ENCODE measurements around the gene LYPD1.

DNA sequence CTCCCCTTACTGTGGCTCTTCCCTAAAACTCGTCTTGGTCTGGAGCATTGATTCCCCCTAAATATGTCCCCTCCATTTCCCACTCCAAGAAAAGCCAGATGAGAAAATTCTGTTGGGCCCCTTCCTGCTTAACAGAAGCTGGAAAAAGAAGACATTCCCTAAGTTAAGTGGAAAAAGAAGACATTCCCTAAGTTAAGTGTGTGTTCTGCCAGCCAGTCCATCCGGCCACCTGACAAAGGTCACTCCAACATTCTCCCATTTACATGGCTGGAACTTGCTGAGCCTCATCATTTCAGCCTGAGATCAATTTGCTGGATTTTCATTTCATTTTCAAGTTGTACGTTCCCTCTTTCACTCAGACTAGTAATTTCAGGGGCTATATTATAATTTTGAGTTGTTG lies 52.0 kb downstream of the LYPD1 start:
- TF ChIP-seq EP300 (IDR thresholded peaks at IDR 0.05) (no peak), POLR2A (IDR thresholded peaks at IDR 0.05) (no peak)
- TF ChIP-seq, protein P1, sequence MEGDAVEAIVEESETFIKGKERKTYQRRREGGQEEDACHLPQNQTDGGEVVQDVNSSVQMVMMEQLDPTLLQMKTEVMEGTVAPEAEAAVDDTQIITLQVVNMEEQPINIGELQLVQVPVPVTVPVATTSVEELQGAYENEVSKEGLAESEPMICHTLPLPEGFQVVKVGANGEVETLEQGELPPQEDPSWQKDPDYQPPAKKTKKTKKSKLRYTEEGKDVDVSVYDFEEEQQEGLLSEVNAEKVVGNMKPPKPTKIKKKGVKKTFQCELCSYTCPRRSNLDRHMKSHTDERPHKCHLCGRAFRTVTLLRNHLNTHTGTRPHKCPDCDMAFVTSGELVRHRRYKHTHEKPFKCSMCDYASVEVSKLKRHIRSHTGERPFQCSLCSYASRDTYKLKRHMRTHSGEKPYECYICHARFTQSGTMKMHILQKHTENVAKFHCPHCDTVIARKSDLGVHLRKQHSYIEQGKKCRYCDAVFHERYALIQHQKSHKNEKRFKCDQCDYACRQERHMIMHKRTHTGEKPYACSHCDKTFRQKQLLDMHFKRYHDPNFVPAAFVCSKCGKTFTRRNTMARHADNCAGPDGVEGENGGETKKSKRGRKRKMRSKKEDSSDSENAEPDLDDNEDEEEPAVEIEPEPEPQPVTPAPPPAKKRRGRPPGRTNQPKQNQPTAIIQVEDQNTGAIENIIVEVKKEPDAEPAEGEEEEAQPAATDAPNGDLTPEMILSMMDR (IDR thresholded peaks at IDR 0.05): no peak
